HFF-Myc (cell line): Measurements from ENCODE around the gene HSPG2.
"Not testable (repeated sequence)": the region's sequence is repeated elsewhere in the genome, so short reads cannot be mapped to it uniquely, and the experiment has no call there.

Experiments used
- DNase-seq: peaks from one replicate; pipeline ENCODE4 v3.0.0-alpha.2; 2011; ENCODE audit warnings: low read depth; ENCODE audit errors: extremely low read depth
- H3K4me3 ChIP-seq: replicated peaks from 2 replicates; pipeline ENCODE4 v1.5.1; 2011; ENCODE audit warnings: low read depth, mild to moderate bottlenecking, control low read depth, low read length
- CTCF ChIP-seq: IDR thresholded peaks from 2 replicates; pipeline ENCODE4 v1.5.1; 2012; ENCODE audit warnings: mild to moderate bottlenecking, low read depth, low read length, control low read depth; ENCODE audit errors: missing control alignments

Gene HSPG2

DNA sequence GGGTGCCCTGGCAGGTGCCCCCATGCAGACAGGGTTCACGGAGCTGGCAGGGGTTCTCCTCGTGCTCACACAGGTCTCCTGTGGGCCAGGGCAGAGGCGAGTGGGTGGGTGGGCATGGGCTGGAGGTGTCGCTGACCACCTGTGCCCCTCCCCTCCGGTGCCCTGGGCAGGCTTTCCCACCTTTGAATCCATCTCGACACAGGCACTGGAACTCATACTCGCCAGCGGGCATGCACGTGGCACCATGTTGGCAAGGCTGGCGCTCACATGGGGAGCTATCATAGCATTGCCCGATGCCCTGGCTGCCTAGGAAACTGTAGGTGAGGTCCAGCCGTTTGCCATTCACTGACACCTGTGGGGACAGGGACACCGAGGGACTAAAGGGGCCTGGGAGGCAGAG is 109.0 kb downstream of the HSPG2 start:
- DNase-seq, result no peak
- no peak for TF ChIP-seq CTCF
- H3K4me3 ChIP-seq, result no peak overlapping the region

GRCh38 chr1:21827141-21827679 is 109.9 kb downstream of the HSPG2 start:
- no peak for TF ChIP-seq CTCF
- H3K4me3 ChIP-seq, result no peak overlapping the region
- DNase-seq, result no peak

- not testable (repeated sequence) for DNase-seq, H3K4me3 ChIP-seq
Observed at GRCh38 chr1:21826694-21827093, 110.4 kb downstream of the HSPG2 start.

DNA sequence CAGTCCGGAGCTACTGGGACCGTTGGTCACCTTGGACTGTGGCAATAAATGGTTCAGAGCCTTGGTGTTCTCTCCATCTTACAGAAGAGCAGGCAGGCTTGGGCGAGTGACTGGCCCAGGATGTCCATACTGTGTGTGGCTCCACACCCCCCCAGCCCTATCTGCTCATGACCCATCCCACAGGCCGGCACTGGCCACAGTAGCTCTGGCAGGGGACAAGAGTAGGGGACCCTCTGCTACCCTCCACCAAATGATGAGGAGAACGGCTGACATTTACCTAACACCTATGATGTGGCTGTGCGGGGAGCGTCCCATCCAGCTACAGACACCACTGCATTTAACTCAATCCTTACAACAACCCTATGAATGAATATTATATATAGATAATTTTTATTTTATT is 111.7 kb downstream of the HSPG2 start:
- no peak for DNase-seq
- TF ChIP-seq CTCF, result no peak
- H3K4me3 ChIP-seq, result no peak overlapping the region

GRCh38 chr1:21824926-21825325 is 112.2 kb downstream of the HSPG2 start:
- no peak overlapping the region for H3K4me3 ChIP-seq
- TF ChIP-seq CTCF, result no peak
- no peak for DNase-seq

DNA sequence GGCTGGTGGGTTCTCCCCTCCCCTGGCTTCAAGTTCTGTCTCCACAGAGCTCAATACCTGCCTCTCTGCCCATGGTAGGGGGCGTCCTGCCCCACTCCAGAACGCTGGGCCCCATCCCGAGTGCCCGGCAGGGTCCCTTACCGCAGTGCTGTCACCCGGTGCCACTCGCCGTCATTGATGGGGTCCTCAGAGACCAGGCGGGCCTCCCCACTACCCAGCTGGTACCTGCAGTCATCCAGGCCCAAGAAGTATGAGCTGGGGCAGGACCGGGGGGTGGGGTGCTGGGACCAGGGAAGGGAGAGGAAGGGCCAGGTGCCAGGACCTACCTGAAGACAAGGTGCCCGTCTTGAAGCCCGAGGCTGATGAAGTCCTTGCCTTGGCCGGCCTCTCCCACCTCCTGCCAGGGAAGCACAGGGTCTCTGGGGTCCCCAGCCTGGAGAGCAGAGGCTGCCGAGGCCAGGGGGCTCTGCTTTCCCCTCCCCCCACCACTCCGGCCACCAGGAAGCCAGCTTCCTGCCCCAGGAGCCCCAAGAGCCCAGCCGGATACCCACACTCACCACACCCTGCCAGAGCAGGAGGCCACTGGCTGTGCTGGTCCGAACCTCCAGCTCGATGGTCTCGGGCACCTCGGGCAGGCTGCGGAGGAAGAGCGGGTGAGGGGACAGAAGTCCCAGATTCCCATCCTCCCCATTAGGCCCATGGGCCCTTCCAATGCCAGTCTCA is 113.0 kb downstream of the HSPG2 start:
- H3K4me3 ChIP-seq, result no peak overlapping the region
- no peak for TF ChIP-seq CTCF
- DNase-seq, result no peak

DNA sequence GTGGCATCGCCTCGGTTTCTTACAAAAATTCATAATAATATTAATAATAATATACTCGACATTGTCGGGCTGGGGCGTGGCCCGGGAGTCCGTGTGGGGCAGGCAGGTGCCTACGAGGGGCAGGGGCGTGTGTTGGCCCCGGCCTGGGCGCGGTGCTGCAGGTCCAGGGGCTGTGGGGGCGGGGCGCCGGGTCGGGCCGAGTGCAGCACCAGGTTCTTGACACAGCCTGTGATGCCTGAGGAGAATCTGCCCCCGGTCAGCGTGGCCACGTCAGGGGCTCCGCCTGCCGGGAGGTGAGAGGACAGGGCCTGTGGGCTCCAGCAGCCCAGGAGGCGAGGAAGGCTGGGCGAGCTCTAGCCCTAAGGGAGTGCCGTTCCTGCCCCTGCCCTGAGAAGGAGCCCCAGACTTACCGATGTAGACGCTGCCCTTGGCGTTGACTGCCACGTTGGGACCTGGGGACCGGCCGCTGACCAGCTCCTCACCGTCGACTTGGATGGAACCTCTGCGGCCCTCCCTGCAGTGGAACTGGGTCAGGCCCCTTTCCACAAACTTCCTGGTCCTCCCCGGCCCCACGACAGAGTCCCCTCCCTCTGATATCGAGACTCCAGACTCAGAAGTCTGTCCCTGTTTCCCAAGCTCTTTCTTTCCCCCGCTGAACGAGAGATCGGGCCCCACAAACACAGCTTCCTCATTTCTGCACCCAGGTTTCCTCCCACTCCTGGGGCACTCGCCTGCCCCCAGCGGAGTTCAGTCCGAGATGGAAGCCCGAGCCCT is 113.7 kb downstream of the HSPG2 start:
- TF ChIP-seq CTCF, result no peak
- no peak for DNase-seq
- no peak overlapping the region for H3K4me3 ChIP-seq
